Smooth muscle cell (in vitro differentiated cells): ENCODE measurements around the gene ANKRD2. TPM values are rescaled to one million over a fixed set of nuclear protein-coding genes. Genes with fewer than 3 reads are reported as not detected.

Source experiments
- DNase-seq: peaks from one replicate; lab custom pipeline; 2025; ENCODE audit not compliant: unreplicated experiment; lab: John Stamatoyannopoulos, UW
- H2AFZ ChIP-seq: fragments of 200-600 bp; sonication (generic); 2 replicates; pipeline ENCODE4 v1.6.0; 2016; ENCODE audit warnings: antibody characterized with exemption, low read depth, mild to moderate bottlenecking
- H3F3A ChIP-seq: fragments of 200-600 bp; sonication (generic); 2 replicates; pipeline ENCODE4 v1.6.0; 2017; ENCODE audit warnings: antibody characterized with exemption, low read depth
- H3K27ac ChIP-seq: fragments of 200-600 bp; sonication (generic); 2 replicates; pipeline ENCODE4 v1.5.1; 2016; ENCODE audit warnings: low read depth, mild to moderate bottlenecking
- H3K27me3 ChIP-seq: fragments of 200-600 bp; sonication (generic); 2 replicates; pipeline ENCODE4 v1.6.1; 2016; ENCODE audit warnings: low read depth, mild to moderate bottlenecking
- H3K36me3 ChIP-seq: fragments of 200-600 bp; sonication (generic); 2 replicates; pipeline ENCODE4 v1.5.1; 2016; ENCODE audit warnings: low read depth
- H3K4me1 ChIP-seq: fragments of 200-600 bp; sonication (generic); 2 replicates; pipeline ENCODE4 v1.5.1; 2016; ENCODE audit warnings: low read depth
- H3K4me2 ChIP-seq: fragments of 200-600 bp; sonication (generic); 2 replicates; pipeline ENCODE4 v1.6.0; 2016; ENCODE audit warnings: mild to moderate bottlenecking
- H3K4me3 ChIP-seq: fragments of 200-600 bp; sonication (generic); 2 replicates; pipeline ENCODE4 v1.5.1; 2016; ENCODE audit warnings: mild to moderate bottlenecking
- H3K79me2 ChIP-seq: fragments of 200-600 bp; sonication (generic); 2 replicates; pipeline ENCODE4 v1.6.0; 2016; ENCODE audit warnings: low read depth, mild to moderate bottlenecking
- H3K9ac ChIP-seq: fragments of 200-600 bp; sonication (generic); 2 replicates; pipeline ENCODE4 v1.6.0; 2016; ENCODE audit warnings: low read depth
- H3K9me3 ChIP-seq: fragments of 200-600 bp; sonication (generic); replicated peaks from 2 replicates; pipeline ENCODE4 v1.5.1; 2016; ENCODE audit warnings: low read depth
- H4K20me1 ChIP-seq: fragments of 200-600 bp; sonication (generic); 2 replicates; pipeline ENCODE4 v1.6.0; 2016; ENCODE audit warnings: low read depth
- CTCF ChIP-seq: fragments of 200-600 bp; sonication (generic); IDR thresholded peaks from 2 replicates; pipeline ENCODE4 v1.5.1; 2017; ENCODE audit warnings: borderline replicate concordance, mild to moderate bottlenecking, antibody characterized with exemption; ENCODE audit not compliant: insufficient read depth, poor library complexity, severe bottlenecking
- WGBS: methylation state at CpG from one replicate; pipeline ENCODE4 v1.1.7; 2016; ENCODE audit warnings: low lambda C conversion rate; 5-methylcytosine and 5-hydroxymethylcytosine counted together
- polyA plus RNA-seq: library from polyadenylated mRNA; unstranded; fragments of >200 nt; fragmentation: Nextera tagmentation; extraction: Ambion mirVana; gene quantifications from 2 replicates; pipeline ENCODE4 v1.2.1, GENCODE V29; 2016
- total RNA-seq: library from RNA; depleted of rRNA; stranded (reverse); fragments of >200 nt; gene quantifications from 2 replicates; pipeline ENCODE4 v1.2.3, GENCODE V29; 2014

ANKRD2 gene
- total and polyA plus RNA-seq, 2 experiments from 2014 or later, result 0.30 TPM; not detected in 1

GRCh38 chr10:97539523-97540200, 32.9 kb upstream of the ANKRD2 start:
- TF ChIP-seq CTCF, result peak; percentile 13
- Histone ChIP-seq H3K4me1 (peaks cover 31% of the 10 kb centered on the region), H3K4me2 (peak overlapping the region; percentile 52), H2AFZ (no peak overlapping the region), H3K27me3 (no peaks in the 10 kb centered on the region), H3F3A (peaks cover 31% of the 10 kb centered on the region), H3K27ac (peak overlapping the region; percentile 99), H3K9me3 (no peaks in the 10 kb centered on the region), H3K36me3 (no peaks in the 10 kb centered on the region), H4K20me1 (no peaks in the 10 kb centered on the region), H3K4me3 (no peak overlapping the region), H3K79me2 (peaks cover 39% of the 10 kb centered on the region), H3K9ac (peak overlapping the region; percentile 88)
- WGBS, result 34% methylated on average over 6 of the region's 6 CpGs
- no peak for DNase-seq

- H3K4me1 ChIP-seq, result peaks cover 31% of the 10 kb centered on the region
- WGBS, result 73% methylated on average over 14 of the region's 14 CpGs
- peaks cover 31% of the 10 kb centered on the region for H3F3A ChIP-seq
- no peaks in the 10 kb centered on the region for H4K20me1 ChIP-seq
- H3K9ac ChIP-seq, result peak overlapping the region; percentile 88
- DNase-seq, result no peak
- H3K79me2 ChIP-seq, result peaks cover 35% of the 10 kb centered on the region
- no peaks in the 10 kb centered on the region for H3K9me3 ChIP-seq
- H2AFZ ChIP-seq, result no peak overlapping the region
- peak overlapping the region; percentile 52 for H3K4me2 ChIP-seq
- H3K4me3 ChIP-seq, result no peak overlapping the region
- no peaks in the 10 kb centered on the region for H3K36me3 ChIP-seq
- H3K27ac ChIP-seq, result peak overlapping the region; percentile 99
- TF ChIP-seq CTCF, result peak; percentile 3
- no peaks in the 10 kb centered on the region for H3K27me3 ChIP-seq
These were observed 31.7 kb upstream of the ANKRD2 start for GRCh38 chr10:97540669-97541500.

- TF ChIP-seq CTCF, result no peak
- H3F3A ChIP-seq, result peaks cover 31% of the 10 kb centered on the region
- 22% methylated on average over 8 of the region's 9 CpGs for WGBS
- no peaks in the 10 kb centered on the region for H3K27me3 ChIP-seq
- DNase-seq, result peak; percentile 41
- no peaks in the 10 kb centered on the region for H3K36me3 ChIP-seq
- peak overlapping the region; percentile 93 for H3K9ac ChIP-seq
- no peaks in the 10 kb centered on the region for H4K20me1 ChIP-seq
- H3K9me3 ChIP-seq, result no peaks in the 10 kb centered on the region
- H3K4me2 ChIP-seq, result peak overlapping the region; percentile 74
- H3K27ac ChIP-seq, result peak overlapping the region; percentile 99
- H3K4me1 ChIP-seq, result peaks cover 31% of the 10 kb centered on the region
- H3K79me2 ChIP-seq, result peaks cover 35% of the 10 kb centered on the region
- H2AFZ ChIP-seq, result no peak overlapping the region
- no peak overlapping the region for H3K4me3 ChIP-seq
These were observed 30.2 kb upstream of the ANKRD2 start for GRCh38 chr10:97542169-97543024.
